Caco-2 (cell line): ENCODE data around the gene GLI3. TPM values are rescaled to one million over a fixed set of nuclear protein-coding genes. Genes with fewer than 3 reads are reported as not detected.

ENCODE experiments used
- BruUV-seq: library from RNA; stranded (reverse); fragments of 400-500 nt; replicated peaks from 2 replicates; lab custom pipeline; 2021; lab: Mats Ljungman, UMichigan
- CTCF ChIA-PET: fragments of 300-600 bp; sonication (Branson Sonifier 250); formaldehyde crosslinking; loops from one replicate; lab custom pipeline; 2022; ENCODE audit warnings: antibody characterized with exemption; lab: Charles Lee
- POLR2A ChIA-PET: fragments of 300-600 bp; sonication (Branson Sonifier 250); formaldehyde crosslinking; loops from one replicate; lab custom pipeline; 2022; ENCODE audit warnings: antibody characterized with exemption; lab: Charles Lee
- DNase-seq, 2 experiments: peaks; one replicate each; pipeline versions ENCODE4 v3.0.0 to v3.0.0-alpha.2; 2020 to 2022
- H3K27me3 ChIP-seq: replicated peaks from 2 replicates; pipeline ENCODE4 v1.6.0; 2011; ENCODE audit warnings: low read length; ENCODE audit not compliant: control insufficient read depth, insufficient read depth
- H3K36me3 ChIP-seq: 2 replicates; pipeline ENCODE4 v1.5.1; 2011; ENCODE audit warnings: low read length; ENCODE audit not compliant: control insufficient read depth, insufficient read depth
- H3K4me1 ChIP-seq: fragments of 250-450 bp; sonication (Bioruptor Pico); 2 replicates; pipeline ENCODE4 v1.5.1; 2020; ENCODE audit warnings: mild to moderate bottlenecking
- H3K4me3 ChIP-seq: 2 replicates; pipeline ENCODE4 v1.5.1; 2011; ENCODE audit warnings: low read depth, mild to moderate bottlenecking, control low read depth, low read length
- H3K9me3 ChIP-seq: fragments of 250-450 bp; sonication (Bioruptor Pico); 2 replicates; pipeline ENCODE4 v1.5.1; 2020; ENCODE audit warnings: mild to moderate bottlenecking, moderate library complexity
- H3K27ac Mint-ChIP-seq: one replicate; pipeline ENCODE4 v1.8.0; 2022; ENCODE audit warnings: mixed read lengths; ENCODE audit not compliant: unreplicated experiment
- H3K27me3 Mint-ChIP-seq: one replicate; pipeline ENCODE4 v1.8.0; 2022; ENCODE audit warnings: mixed read lengths; ENCODE audit not compliant: insufficient read depth, unreplicated experiment
- H3K36me3 Mint-ChIP-seq: one replicate; pipeline ENCODE4 v1.8.0; 2022; ENCODE audit warnings: mild to moderate bottlenecking, mixed read lengths; ENCODE audit not compliant: insufficient read depth, unreplicated experiment
- H3K4me1 Mint-ChIP-seq: one replicate; pipeline ENCODE4 v1.8.0; 2022; ENCODE audit warnings: low read depth, mixed read lengths; ENCODE audit not compliant: unreplicated experiment
- H3K4me3 Mint-ChIP-seq: one replicate; pipeline ENCODE4 v1.8.0; 2022; ENCODE audit warnings: mild to moderate bottlenecking, moderate library complexity, mixed read lengths; ENCODE audit not compliant: unreplicated experiment
- H3K9me3 Mint-ChIP-seq: one replicate; pipeline ENCODE4 v1.8.0; 2022; ENCODE audit warnings: mixed read lengths; ENCODE audit not compliant: unreplicated experiment
- intact Hi-C: fragments of 100-400 bp; cut with micrococcal nuclease; formaldehyde crosslinking; loops from one replicate; pipeline ENCODE4 v1.10.0; 2022; ENCODE audit not compliant: unreplicated experiment
- total RNA-seq: library from RNA; stranded (reverse); gene quantifications from 2 replicates; pipeline ENCODE4 v1.2.3, GENCODE V29; 2022
- TF ChIP-seq, protein P1 (sequence below), 2 experiments: fragments of 200-600 bp in 1 of 2; IDR thresholded peaks; 1 replicate in 1 of 2; 2 replicates in 1 of 2; pipeline versions ENCODE4 v1.5.1 to v1.8.0; 2011 to 2022; ENCODE audit warnings: antibody characterized with exemption in 1 of 2, control low read depth in 1 of 2, inconsistent platforms in 1 of 2, low read depth in 1 of 2, low read length in 1 of 2, mild to moderate bottlenecking in 1 of 2, moderate library complexity in 1 of 2; ENCODE audit not compliant: insufficient read depth in 1 of 2, severe bottlenecking in 1 of 2, unreplicated experiment in 1 of 2

Gene GLI3
- total RNA-seq, 1 experiment from 2014 or later = 1.00 TPM

GRCh38 chr7:41995632-41996271, 241.3 kb downstream of the GLI3 start:
- H3K9me3 Mint-ChIP-seq = no peaks in the 10 kb centered on the region
- TF ChIP-seq, protein P1, sequence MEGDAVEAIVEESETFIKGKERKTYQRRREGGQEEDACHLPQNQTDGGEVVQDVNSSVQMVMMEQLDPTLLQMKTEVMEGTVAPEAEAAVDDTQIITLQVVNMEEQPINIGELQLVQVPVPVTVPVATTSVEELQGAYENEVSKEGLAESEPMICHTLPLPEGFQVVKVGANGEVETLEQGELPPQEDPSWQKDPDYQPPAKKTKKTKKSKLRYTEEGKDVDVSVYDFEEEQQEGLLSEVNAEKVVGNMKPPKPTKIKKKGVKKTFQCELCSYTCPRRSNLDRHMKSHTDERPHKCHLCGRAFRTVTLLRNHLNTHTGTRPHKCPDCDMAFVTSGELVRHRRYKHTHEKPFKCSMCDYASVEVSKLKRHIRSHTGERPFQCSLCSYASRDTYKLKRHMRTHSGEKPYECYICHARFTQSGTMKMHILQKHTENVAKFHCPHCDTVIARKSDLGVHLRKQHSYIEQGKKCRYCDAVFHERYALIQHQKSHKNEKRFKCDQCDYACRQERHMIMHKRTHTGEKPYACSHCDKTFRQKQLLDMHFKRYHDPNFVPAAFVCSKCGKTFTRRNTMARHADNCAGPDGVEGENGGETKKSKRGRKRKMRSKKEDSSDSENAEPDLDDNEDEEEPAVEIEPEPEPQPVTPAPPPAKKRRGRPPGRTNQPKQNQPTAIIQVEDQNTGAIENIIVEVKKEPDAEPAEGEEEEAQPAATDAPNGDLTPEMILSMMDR (IDR thresholded peaks at IDR 0.05; ENCODE audit: insufficient read depth in 1 of 2, low read depth in 1 of 2, low read length in 1 of 2, severe bottlenecking in 1 of 2, unreplicated experiment in 1 of 2) = no peak
- no TSS peak for BruUV-seq
- Histone ChIP-seq H3K4me3 (no peak overlapping the region), H3K9me3 (0 out of 2 replicates have a peak, but pooled peaks cover 2% of the 10 kb centered on the region), H3K4me1 (no peaks in the 10 kb centered on the region), H3K27me3 (no peaks in the 10 kb centered on the region), H3K36me3 (no peaks in the 10 kb centered on the region)
- no peaks in the 10 kb centered on the region for H3K36me3 Mint-ChIP-seq
- no peak overlapping the region for H3K27ac Mint-ChIP-seq
- no peaks in the 10 kb centered on the region for H3K4me1 Mint-ChIP-seq
- CTCF ChIA-PET = no interaction called here
- intact Hi-C loops = no loop called here
- H3K4me3 Mint-ChIP-seq = no peak overlapping the region
- DNase-seq = no peak
- peaks cover 25% of the 10 kb centered on the region for H3K27me3 Mint-ChIP-seq
- POLR2A ChIA-PET = no interaction called here

DNA sequence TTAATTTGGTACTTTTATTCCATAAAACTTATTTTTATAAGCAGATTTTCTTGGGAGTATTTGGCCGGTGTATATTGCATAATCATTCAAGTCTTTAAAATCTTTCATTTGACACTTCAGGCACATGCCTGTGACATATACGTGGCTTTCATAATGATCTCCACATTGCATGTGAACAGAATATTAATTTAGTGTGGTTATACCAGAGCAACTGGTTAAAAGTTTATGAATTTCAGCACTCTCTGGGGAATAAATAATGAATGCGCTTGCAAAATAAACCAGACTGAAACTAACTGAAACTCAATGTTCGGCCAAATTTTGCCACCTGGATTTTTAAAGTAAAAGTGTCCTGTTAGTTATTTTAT, 242.3 kb downstream of the GLI3 start:
- TF ChIP-seq, protein P1 (IDR thresholded peaks at IDR 0.05; ENCODE audit: insufficient read depth in 1 of 2, low read depth in 1 of 2, low read length in 1 of 2, severe bottlenecking in 1 of 2, unreplicated experiment in 1 of 2) = no peak
- Histone ChIP-seq H3K4me1 (no peaks in the 10 kb centered on the region), H3K36me3 (no peaks in the 10 kb centered on the region), H3K4me3 (no peak overlapping the region), H3K9me3 (0 out of 2 replicates have a peak, but pooled peaks cover 2% of the 10 kb centered on the region), H3K27me3 (no peaks in the 10 kb centered on the region)
- Mint-ChIP-seq H3K27ac (no peak overlapping the region), H3K4me3 (no peak overlapping the region), H3K4me1 (no peaks in the 10 kb centered on the region), H3K36me3 (no peaks in the 10 kb centered on the region), H3K27me3 (peaks cover 21% of the 10 kb centered on the region), H3K9me3 (no peaks in the 10 kb centered on the region)
- intact Hi-C loops = no loop called here
- no TSS peak for BruUV-seq
- CTCF ChIA-PET = no interaction called here
- no peak for DNase-seq
- POLR2A ChIA-PET = no interaction called here

DNA sequence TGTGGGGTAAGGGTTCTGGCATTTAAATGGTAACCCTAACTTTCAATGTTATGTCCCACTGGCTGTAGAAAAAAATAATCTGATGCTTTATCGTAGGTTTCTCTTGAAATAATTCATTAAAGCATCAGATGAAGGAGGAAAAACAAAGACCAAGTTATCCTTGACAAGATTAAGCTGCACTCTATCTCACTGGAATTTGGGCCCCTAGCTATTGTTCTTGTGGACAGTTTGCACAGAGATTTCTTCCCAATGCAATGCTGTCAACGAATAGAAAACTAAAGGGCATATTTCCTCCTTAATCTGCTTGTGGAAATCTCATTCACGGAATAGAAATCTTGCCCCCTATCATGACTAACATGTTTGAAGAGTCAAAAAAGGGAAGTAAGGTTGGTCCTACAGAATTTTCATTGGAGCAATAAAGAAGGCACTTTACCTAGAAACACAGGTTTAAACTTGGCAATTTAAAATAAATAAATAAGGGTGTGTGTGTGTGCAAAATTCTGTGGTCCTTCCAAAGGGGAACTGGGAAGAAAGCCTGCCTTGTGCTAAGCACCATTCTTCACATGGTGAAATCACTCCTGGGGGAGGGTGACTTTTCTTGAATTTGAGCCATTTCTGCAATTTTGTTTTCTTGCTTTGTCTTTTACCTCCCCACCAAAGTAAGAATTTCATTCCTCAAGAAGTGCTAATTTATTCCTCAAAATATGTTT, 242.8 kb downstream of the GLI3 start:
- H3K27me3 ChIP-seq = no peaks in the 10 kb centered on the region
- no peaks in the 10 kb centered on the region for H3K36me3 ChIP-seq
- TF ChIP-seq, protein P1 (IDR thresholded peaks at IDR 0.05; ENCODE audit: insufficient read depth in 1 of 2, low read depth in 1 of 2, low read length in 1 of 2, severe bottlenecking in 1 of 2, unreplicated experiment in 1 of 2) = no peak
- BruUV-seq = no TSS peak
- Mint-ChIP-seq H3K27ac (no peak overlapping the region), H3K4me1 (no peaks in the 10 kb centered on the region), H3K27me3 (peaks cover 17% of the 10 kb centered on the region), H3K9me3 (no peaks in the 10 kb centered on the region), H3K4me3 (no peak overlapping the region), H3K36me3 (no peaks in the 10 kb centered on the region)
- no peak overlapping the region for H3K4me3 ChIP-seq
- ChIA-PET POLR2A (no interaction called here), CTCF (no interaction called here)
- no peaks in the 10 kb centered on the region for H3K4me1 ChIP-seq
- DNase-seq = no peak
- H3K9me3 ChIP-seq = 0 out of 2 replicates have a peak, but pooled peaks cover 2% of the 10 kb centered on the region
- intact Hi-C loops = no loop called here
